ENCODE results near the gene BBS10. TPM values are rescaled to one million over a fixed set of nuclear protein-coding genes. Genes with fewer than 3 reads are reported as not detected.

The BBS10 gene
- total and polyA plus RNA-seq, 9 of the 15 experiments (the other 6 are each of a cell fraction or from before 2014, with no cell fraction given) = 2.3 to 14.9 (median 5.9) TPM

- TF ChIP-seq, protein P1, sequence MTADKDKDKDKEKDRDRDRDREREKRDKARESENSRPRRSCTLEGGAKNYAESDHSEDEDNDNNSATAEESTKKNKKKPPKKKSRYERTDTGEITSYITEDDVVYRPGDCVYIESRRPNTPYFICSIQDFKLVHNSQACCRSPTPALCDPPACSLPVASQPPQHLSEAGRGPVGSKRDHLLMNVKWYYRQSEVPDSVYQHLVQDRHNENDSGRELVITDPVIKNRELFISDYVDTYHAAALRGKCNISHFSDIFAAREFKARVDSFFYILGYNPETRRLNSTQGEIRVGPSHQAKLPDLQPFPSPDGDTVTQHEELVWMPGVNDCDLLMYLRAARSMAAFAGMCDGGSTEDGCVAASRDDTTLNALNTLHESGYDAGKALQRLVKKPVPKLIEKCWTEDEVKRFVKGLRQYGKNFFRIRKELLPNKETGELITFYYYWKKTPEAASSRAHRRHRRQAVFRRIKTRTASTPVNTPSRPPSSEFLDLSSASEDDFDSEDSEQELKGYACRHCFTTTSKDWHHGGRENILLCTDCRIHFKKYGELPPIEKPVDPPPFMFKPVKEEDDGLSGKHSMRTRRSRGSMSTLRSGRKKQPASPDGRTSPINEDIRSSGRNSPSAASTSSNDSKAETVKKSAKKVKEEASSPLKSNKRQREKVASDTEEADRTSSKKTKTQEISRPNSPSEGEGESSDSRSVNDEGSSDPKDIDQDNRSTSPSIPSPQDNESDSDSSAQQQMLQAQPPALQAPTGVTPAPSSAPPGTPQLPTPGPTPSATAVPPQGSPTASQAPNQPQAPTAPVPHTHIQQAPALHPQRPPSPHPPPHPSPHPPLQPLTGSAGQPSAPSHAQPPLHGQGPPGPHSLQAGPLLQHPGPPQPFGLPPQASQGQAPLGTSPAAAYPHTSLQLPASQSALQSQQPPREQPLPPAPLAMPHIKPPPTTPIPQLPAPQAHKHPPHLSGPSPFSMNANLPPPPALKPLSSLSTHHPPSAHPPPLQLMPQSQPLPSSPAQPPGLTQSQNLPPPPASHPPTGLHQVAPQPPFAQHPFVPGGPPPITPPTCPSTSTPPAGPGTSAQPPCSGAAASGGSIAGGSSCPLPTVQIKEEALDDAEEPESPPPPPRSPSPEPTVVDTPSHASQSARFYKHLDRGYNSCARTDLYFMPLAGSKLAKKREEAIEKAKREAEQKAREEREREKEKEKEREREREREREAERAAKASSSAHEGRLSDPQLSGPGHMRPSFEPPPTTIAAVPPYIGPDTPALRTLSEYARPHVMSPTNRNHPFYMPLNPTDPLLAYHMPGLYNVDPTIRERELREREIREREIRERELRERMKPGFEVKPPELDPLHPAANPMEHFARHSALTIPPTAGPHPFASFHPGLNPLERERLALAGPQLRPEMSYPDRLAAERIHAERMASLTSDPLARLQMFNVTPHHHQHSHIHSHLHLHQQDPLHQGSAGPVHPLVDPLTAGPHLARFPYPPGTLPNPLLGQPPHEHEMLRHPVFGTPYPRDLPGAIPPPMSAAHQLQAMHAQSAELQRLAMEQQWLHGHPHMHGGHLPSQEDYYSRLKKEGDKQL (CRISPR knock-in tag; IDR thresholded peaks at IDR 0.05; ENCODE audit: borderline replicate concordance) = no peak
- no peak for TF ChIP-seq ZNF175 (CRISPR knock-in tag; IDR thresholded peaks at IDR 0.05; ENCODE audit: low read depth)
- peak in 1 of 2 experiments; percentile 70; a peak in 1 of 4 replicates for TF ChIP-seq TEAD1 (CRISPR knock-in tag; IDR thresholded peaks at IDR 0.05)
- no peak for TF ChIP-seq SMARCE1 (IDR thresholded peaks at IDR 0.05)
- no peak; the same call in 1 of the 2 replicates for TF ChIP-seq TEAD4 (IDR thresholded peaks at IDR 0.05; ENCODE audit: low read length)
- TF ChIP-seq TEAD4 (CRISPR knock-in tag; IDR thresholded peaks at IDR 0.05; ENCODE audit: borderline replicate concordance) = no peak
- TF ChIP-seq, protein P2, sequence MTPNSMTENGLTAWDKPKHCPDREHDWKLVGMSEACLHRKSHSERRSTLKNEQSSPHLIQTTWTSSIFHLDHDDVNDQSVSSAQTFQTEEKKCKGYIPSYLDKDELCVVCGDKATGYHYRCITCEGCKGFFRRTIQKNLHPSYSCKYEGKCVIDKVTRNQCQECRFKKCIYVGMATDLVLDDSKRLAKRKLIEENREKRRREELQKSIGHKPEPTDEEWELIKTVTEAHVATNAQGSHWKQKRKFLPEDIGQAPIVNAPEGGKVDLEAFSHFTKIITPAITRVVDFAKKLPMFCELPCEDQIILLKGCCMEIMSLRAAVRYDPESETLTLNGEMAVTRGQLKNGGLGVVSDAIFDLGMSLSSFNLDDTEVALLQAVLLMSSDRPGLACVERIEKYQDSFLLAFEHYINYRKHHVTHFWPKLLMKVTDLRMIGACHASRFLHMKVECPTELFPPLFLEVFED (CRISPR knock-in tag; conservative IDR thresholded peaks at IDR 0.05) = no peak
- peak; percentile 51; the same call in 1 of the 2 replicates for TF ChIP-seq DNMT1 (IDR thresholded peaks at IDR 0.05)
- TF ChIP-seq ZC3H4 (CRISPR knock-in tag; IDR thresholded peaks at IDR 0.05; ENCODE audit: borderline replicate concordance) = no peak
- TF ChIP-seq NR1H2 (CRISPR knock-in tag; IDR thresholded peaks at IDR 0.05) = no peak
- TF ChIP-seq EZH2 (IDR thresholded peaks at IDR 0.05; ENCODE audit: borderline replicate concordance, low read depth, low read length) = no peak
- TF ChIP-seq HBP1 (CRISPR knock-in tag; IDR thresholded peaks at IDR 0.05) = no peak
- TF ChIP-seq BRF2 (IDR thresholded peaks at IDR 0.05; ENCODE audit: borderline replicate concordance, insufficient read depth, insufficient read length) = no peak
- no peak for TF ChIP-seq ZSCAN29 (IDR thresholded peaks at IDR 0.05)
These were observed at the start of gene BBS10 (continued) for GRCh38 chr12:76348079-76348901.
